ENCODE measurements around the gene ALLC. TPM values are rescaled to one million over a fixed set of nuclear protein-coding genes. Genes with fewer than 3 reads are reported as not detected.
"Not testable (repeated sequence)": the region's sequence is repeated elsewhere in the genome, so short reads cannot be mapped to it uniquely, and the experiment has no call there.

The ALLC gene
- total and polyA plus RNA-seq, 2 donors (not counting 1 experiment from before 2014, with no cell fraction given): not detected

DNA sequence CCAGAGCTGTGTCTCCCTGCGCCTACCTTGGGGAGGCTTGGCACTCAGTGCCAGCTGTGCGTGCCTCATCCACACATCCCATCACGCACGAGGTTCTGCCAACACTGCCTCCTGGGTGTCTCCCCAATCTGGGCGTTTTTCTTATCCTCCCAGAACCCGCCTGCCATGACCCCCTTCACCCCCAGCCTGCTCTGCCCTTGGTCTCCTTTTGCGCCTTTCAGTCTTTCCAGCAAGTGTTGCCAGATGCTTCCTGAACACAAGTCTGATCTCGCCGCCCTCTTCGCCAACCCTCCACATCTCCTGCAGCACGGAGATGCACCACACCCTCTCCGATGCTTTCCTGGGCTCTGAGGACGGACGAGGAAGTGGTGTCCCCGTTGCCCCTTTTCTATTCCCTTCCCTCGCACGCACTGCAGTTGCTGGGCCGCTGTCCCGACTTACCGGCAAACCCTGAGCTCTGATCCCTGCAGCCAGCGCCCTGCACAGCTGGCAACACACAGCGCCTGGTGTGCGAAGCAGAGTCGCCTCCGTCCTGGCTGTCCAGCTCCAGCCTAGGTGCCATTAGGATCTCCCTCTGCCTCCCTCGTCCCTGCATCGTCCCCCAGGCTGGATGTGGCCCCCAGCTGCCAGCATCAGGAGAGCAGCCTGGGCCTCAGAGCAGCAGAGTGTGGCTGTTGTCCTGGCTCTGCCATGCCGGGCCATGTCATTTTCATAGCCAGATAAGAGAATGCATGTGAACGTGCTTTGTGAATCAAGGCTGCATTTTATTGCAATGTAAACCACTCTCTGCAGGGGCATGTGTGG is 22.6 kb upstream of the ALLC start:
- DNase-seq (ENCODE audit: low read depth in 2 of 2): no peak
- H3K36me3 ChIP-seq (ENCODE audit: control insufficient read depth, insufficient read depth, low read length): no peaks in the 10 kb centered on the region
- H3K9me3 ChIP-seq (ENCODE audit: control insufficient read depth, insufficient read depth, low read depth, low read length): no peaks in the 10 kb centered on the region
- H3K4me3 ChIP-seq (replicated peaks in 1 of 4; ENCODE audit: control extremely low read depth in 1 of 4, insufficient read depth in 1 of 4, low read depth in 3 of 4, low read length in 4 of 4): no peak overlapping the region
- no peaks in the 10 kb centered on the region for H3K79me2 ChIP-seq (ENCODE audit: control insufficient read depth, insufficient read depth, low read length)
- TF ChIP-seq EZH2 (IDR thresholded peaks at IDR 0.05; ENCODE audit: low read length, missing control alignments): no peak
- TF ChIP-seq, protein P1, sequence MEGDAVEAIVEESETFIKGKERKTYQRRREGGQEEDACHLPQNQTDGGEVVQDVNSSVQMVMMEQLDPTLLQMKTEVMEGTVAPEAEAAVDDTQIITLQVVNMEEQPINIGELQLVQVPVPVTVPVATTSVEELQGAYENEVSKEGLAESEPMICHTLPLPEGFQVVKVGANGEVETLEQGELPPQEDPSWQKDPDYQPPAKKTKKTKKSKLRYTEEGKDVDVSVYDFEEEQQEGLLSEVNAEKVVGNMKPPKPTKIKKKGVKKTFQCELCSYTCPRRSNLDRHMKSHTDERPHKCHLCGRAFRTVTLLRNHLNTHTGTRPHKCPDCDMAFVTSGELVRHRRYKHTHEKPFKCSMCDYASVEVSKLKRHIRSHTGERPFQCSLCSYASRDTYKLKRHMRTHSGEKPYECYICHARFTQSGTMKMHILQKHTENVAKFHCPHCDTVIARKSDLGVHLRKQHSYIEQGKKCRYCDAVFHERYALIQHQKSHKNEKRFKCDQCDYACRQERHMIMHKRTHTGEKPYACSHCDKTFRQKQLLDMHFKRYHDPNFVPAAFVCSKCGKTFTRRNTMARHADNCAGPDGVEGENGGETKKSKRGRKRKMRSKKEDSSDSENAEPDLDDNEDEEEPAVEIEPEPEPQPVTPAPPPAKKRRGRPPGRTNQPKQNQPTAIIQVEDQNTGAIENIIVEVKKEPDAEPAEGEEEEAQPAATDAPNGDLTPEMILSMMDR (conservative IDR thresholded peaks at IDR 0.05 in 1 of 2, IDR thresholded peaks at IDR 0.05 in 1 of 2; ENCODE audit: low read depth in 1 of 2, low read length in 2 of 2): no peak
- H3K9ac ChIP-seq (ENCODE audit: insufficient read depth, low read length): no peak overlapping the region
- H3K27me3 ChIP-seq (ENCODE audit: control insufficient read depth, insufficient read depth, low read length): no peaks in the 10 kb centered on the region
- no peak overlapping the region for H3K27ac ChIP-seq (ENCODE audit: insufficient read depth, low read length)
- H2AFZ ChIP-seq (ENCODE audit: low read length): no peak overlapping the region
- no peaks in the 10 kb centered on the region for H4K20me1 ChIP-seq (ENCODE audit: control insufficient read depth, extremely low read depth, insufficient read depth, low read length)
- no peaks in the 10 kb centered on the region for H3K4me1 ChIP-seq (ENCODE audit: control insufficient read depth, extremely low read depth, insufficient read depth, low read length)
- no peak overlapping the region for H3K4me2 ChIP-seq (ENCODE audit: extremely low read depth, insufficient read depth, low read length)

- H3K9me3 ChIP-seq (ENCODE audit: control insufficient read depth, insufficient read depth, low read depth, low read length); H4K20me1 ChIP-seq (ENCODE audit: control insufficient read depth, extremely low read depth, insufficient read depth, low read length); DNase-seq (ENCODE audit: low read depth in 2 of 2); H3K4me1 ChIP-seq (ENCODE audit: control insufficient read depth, extremely low read depth, insufficient read depth, low read length); H3K4me3 ChIP-seq (replicated peaks in 1 of 4; ENCODE audit: control extremely low read depth in 1 of 4, insufficient read depth in 1 of 4, low read depth in 3 of 4, low read length in 4 of 4); H3K79me2 ChIP-seq (ENCODE audit: control insufficient read depth, insufficient read depth, low read length); H3K27ac ChIP-seq (ENCODE audit: insufficient read depth, low read length); H3K9ac ChIP-seq (ENCODE audit: insufficient read depth, low read length); H3K36me3 ChIP-seq (ENCODE audit: control insufficient read depth, insufficient read depth, low read length); H3K27me3 ChIP-seq (ENCODE audit: control insufficient read depth, insufficient read depth, low read length); H3K4me2 ChIP-seq (ENCODE audit: extremely low read depth, insufficient read depth, low read length); H2AFZ ChIP-seq (ENCODE audit: low read length): not testable (repeated sequence)
Measured at GRCh38 chr2:3635975-3636327, 22.0 kb upstream of the ALLC start.

- H3K4me3 ChIP-seq (replicated peaks in 1 of 4; ENCODE audit: control extremely low read depth in 1 of 4, insufficient read depth in 1 of 4, low read depth in 3 of 4, low read length in 4 of 4): no peak overlapping the region
- no peaks in the 10 kb centered on the region for H4K20me1 ChIP-seq (ENCODE audit: control insufficient read depth, extremely low read depth, insufficient read depth, low read length)
- H3K79me2 ChIP-seq (ENCODE audit: control insufficient read depth, insufficient read depth, low read length): no peaks in the 10 kb centered on the region
Measured at GRCh38 chr2:3636586-3637310, 21.3 kb upstream of the ALLC start.

More at GRCh38 chr2:3636586-3637310, 21.3 kb upstream of the ALLC start:
- Histone ChIP-seq H3K4me2 (ENCODE audit: extremely low read depth, insufficient read depth, low read length) (no peak overlapping the region), H3K9me3 (ENCODE audit: control insufficient read depth, insufficient read depth, low read depth, low read length) (no peaks in the 10 kb centered on the region), H3K9ac (ENCODE audit: insufficient read depth, low read length) (no peak overlapping the region), H2AFZ (ENCODE audit: low read length) (no peak overlapping the region), H3K27me3 (ENCODE audit: control insufficient read depth, insufficient read depth, low read length) (no peaks in the 10 kb centered on the region), H3K36me3 (ENCODE audit: control insufficient read depth, insufficient read depth, low read length) (no peaks in the 10 kb centered on the region), H3K4me1 (ENCODE audit: control insufficient read depth, extremely low read depth, insufficient read depth, low read length) (no peaks in the 10 kb centered on the region), H3K27ac (ENCODE audit: insufficient read depth, low read length) (no peak overlapping the region)
- no peak for DNase-seq (ENCODE audit: low read depth in 2 of 2)
- TF ChIP-seq, protein P1 (conservative IDR thresholded peaks at IDR 0.05 in 1 of 2, IDR thresholded peaks at IDR 0.05 in 1 of 2; ENCODE audit: low read depth in 1 of 2, low read length in 2 of 2): no peak
- no peak for TF ChIP-seq EZH2 (IDR thresholded peaks at IDR 0.05; ENCODE audit: low read length, missing control alignments)
